Activated naive CD4-positive, alpha-beta T cell (primary cell): ENCODE measurements around the gene TAP2.

ENCODE experiments used
- DNase-seq, 4 experiments: peaks; one replicate each; lab custom pipeline; 2025; lab: John Stamatoyannopoulos, UW

Gene TAP2

DNA sequence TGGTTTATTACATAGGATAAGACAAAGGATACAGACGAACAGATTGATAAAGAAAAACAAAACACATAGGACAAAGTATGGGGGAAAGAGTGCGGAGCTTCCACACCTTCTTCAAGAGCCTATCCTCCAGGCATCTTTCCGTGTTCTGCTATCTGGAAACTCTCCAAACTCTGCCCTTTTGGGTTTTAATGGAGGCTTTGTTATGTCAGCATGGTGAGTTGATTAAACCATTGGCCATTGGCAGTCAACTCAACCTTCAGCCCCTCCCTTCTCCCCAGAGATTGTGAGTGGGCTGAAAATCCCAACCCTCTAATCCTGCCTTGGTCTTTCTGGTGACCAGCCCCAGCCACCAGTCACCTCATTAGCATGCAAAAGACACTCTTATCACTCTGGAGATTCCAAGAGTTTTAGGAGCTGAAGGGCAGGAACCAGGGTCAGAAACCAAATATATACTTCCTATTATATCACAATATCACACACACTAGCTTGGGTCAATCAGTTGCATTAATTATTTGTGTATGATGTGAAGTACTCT, 45.6 kb downstream of the TAP2 start:
- no peak for DNase-seq

DNA sequence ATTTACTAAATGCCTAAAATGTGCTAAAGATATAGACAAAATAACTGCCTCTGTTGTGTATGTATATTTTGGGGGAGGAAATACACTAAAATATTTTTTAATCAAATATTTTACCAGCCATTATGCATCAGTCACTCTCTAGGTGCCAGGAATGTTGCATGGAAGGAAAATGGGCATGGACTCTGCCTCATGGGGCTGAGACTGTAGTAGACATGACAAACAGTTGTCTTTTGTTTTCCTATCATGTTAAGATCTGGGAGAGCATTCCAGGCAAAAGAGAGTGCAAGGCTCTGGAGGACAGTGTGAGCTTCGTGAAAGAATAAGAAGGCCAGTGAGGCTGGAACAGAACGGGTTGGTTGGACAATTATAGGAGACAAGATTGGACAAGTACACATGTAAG, 48.2 kb downstream of the TAP2 start:
- no peak for DNase-seq
